GM12878 (cell line): ENCODE data around the gene CCDC18. TPM values are rescaled to one million over a fixed set of nuclear protein-coding genes. Genes with fewer than 3 reads are reported as not detected.

Source experiments
- CHD1 ChIP-seq: IDR thresholded peaks from 2 replicates; pipeline ENCODE4 v1.6.1; 2012; ENCODE audit warnings: low read depth, low read length, improper control_type of control experiment
- CHD2 ChIP-seq: IDR thresholded peaks from 2 replicates; pipeline ENCODE4 v1.6.1; 2011; ENCODE audit warnings: low read depth, low read length, improper control_type of control experiment, borderline replicate concordance
- DPF2 ChIP-seq: fragments of 450-650 bp; IDR thresholded peaks from 2 replicates; pipeline ENCODE4 v1.6.1; 2017; ENCODE audit warnings: mild to moderate bottlenecking
- ETV6 ChIP-seq, 2 experiments: fragments of 450-650 bp in 1 of 2; IDR thresholded peaks in 1 of 2; conservative IDR thresholded peaks in 1 of 2; 2 replicates each; pipeline ENCODE4 v1.6.1; 2014; ENCODE audit warnings: antibody characterized with exemption in 1 of 2, borderline replicate concordance in 1 of 2, low read depth in 1 of 2, mild to moderate bottlenecking in 1 of 2, moderate library complexity in 1 of 2
- GABPA ChIP-seq: IDR thresholded peaks from 2 replicates; pipeline ENCODE4 v1.6.1; 2014; ENCODE audit warnings: antibody characterized with exemption, low read depth, mild to moderate bottlenecking, inconsistent platforms
- IKZF1 ChIP-seq: fragments of 450-650 bp; conservative IDR thresholded peaks from 2 replicates; pipeline ENCODE4 v1.6.1; 2017; ENCODE audit warnings: antibody characterized with exemption, mild to moderate bottlenecking
- MAX ChIP-seq: IDR thresholded peaks from 2 replicates; pipeline ENCODE4 v1.6.1; 2012; ENCODE audit warnings: low read depth, low read length, improper control_type of control experiment
- MLLT1 ChIP-seq: fragments of 450-650 bp; IDR thresholded peaks from 2 replicates; pipeline ENCODE4 v1.6.1; 2016; ENCODE audit warnings: mild to moderate bottlenecking
- MTA2 ChIP-seq: fragments of 450-650 bp; IDR thresholded peaks from 2 replicates; pipeline ENCODE4 v1.6.1; 2016; ENCODE audit warnings: low read depth, mild to moderate bottlenecking, moderate library complexity
- NRF1 ChIP-seq: conservative IDR thresholded peaks from 2 replicates; pipeline ENCODE4 v1.6.1; 2011; ENCODE audit warnings: mild to moderate bottlenecking, low read depth, low read length, improper control_type of control experiment
- PKNOX1 ChIP-seq: fragments of 450-650 bp; IDR thresholded peaks from 2 replicates; pipeline ENCODE4 v1.6.1; 2016; ENCODE audit warnings: mild to moderate bottlenecking
- POLR2AphosphoS5 ChIP-seq: IDR thresholded peaks from 2 replicates; pipeline ENCODE4 v1.6.1; 2011; ENCODE audit warnings: mild to moderate bottlenecking, low read length, inconsistent platforms
- RB1 ChIP-seq: fragments of 450-650 bp; formaldehyde crosslinking; IDR thresholded peaks from 2 replicates; pipeline ENCODE4 v1.6.1; 2017; ENCODE audit warnings: mild to moderate bottlenecking, borderline replicate concordance
- RCOR1 ChIP-seq: conservative IDR thresholded peaks from 2 replicates; pipeline ENCODE4 v1.6.1; 2012; ENCODE audit warnings: low read depth, low read length, improper control_type of control experiment
- RUNX3 ChIP-seq: IDR thresholded peaks from 2 replicates; pipeline ENCODE4 v1.6.1; 2012; ENCODE audit warnings: low read length, inconsistent platforms
- SPI1 ChIP-seq: IDR thresholded peaks from 2 replicates; pipeline ENCODE4 v1.6.1; 2011; ENCODE audit warnings: low read depth, mild to moderate bottlenecking, low read length, moderate library complexity, borderline replicate concordance; ENCODE audit not compliant: insufficient read depth
- STAT1 ChIP-seq: fragments of 450-650 bp; conservative IDR thresholded peaks from 2 replicates; pipeline ENCODE4 v1.6.1; 2014; ENCODE audit warnings: antibody characterized with exemption, mild to moderate bottlenecking
- STAT3 ChIP-seq: IDR thresholded peaks from 2 replicates; pipeline ENCODE4 v1.6.1; 2011; ENCODE audit warnings: low read depth, low read length, improper control_type of control experiment
- TCF3 ChIP-seq: IDR thresholded peaks from 2 replicates; pipeline ENCODE4 v1.6.1; 2012; ENCODE audit warnings: low read depth, mild to moderate bottlenecking, low read length, borderline replicate concordance; ENCODE audit not compliant: insufficient read depth
- YY1 ChIP-seq: IDR thresholded peaks from 2 replicates; pipeline ENCODE4 v1.6.1; 2011; ENCODE audit warnings: low read depth, mild to moderate bottlenecking, low read length
- ZBTB40 ChIP-seq: fragments of 450-650 bp; IDR thresholded peaks from 2 replicates; pipeline ENCODE4 v1.6.1; 2016; ENCODE audit warnings: mild to moderate bottlenecking, moderate library complexity, borderline replicate concordance
- ZNF274 ChIP-seq: IDR thresholded peaks from one replicate; pipeline ENCODE4 v1.8.0; 2011; ENCODE audit not compliant: insufficient read length, insufficient read depth
- polyA plus RNA-seq, 11 experiments: library from polyadenylated mRNA; depleted of rRNA in 4 of 11; unstranded in 6 of 11; stranded (reverse) in 5 of 11; fragments of >200 nt; fragmentation: Nextera tagmentation in 4 of 11; fragmentation: Illumina TruSeq in 1 of 11; extraction: Ambion mirVana in 4 of 11; extraction: Trizol in 1 of 11; gene quantifications; 1 replicate in 1 of 11; 2 replicates in 10 of 11; pipeline versions ENCODE4 v1.2.1 to v1.2.3, GENCODE V29; 2011 to 2016; ENCODE audit warnings: inconsistent platforms in 2 of 11, missing spikeins in 2 of 11, low read depth in 1 of 11
- total RNA-seq, 4 experiments: library from RNA; depleted of rRNA in 3 of 4; stranded (reverse); fragments of >200 nt in 3 of 4; fragmentation: Illumina TruSeq in 1 of 4; extraction: Trizol in 1 of 4; gene quantifications; 2 replicates each; pipeline versions ENCODE4 v1.2.1 to v1.2.3, GENCODE V29; 2013 to 2021

CCDC18 gene
- total and polyA plus RNA-seq, 10 of the 15 experiments (the other 5 are each of a cell fraction or from before 2014, with no cell fraction given), result 15.6 to 34.9 (median 19.5) TPM

GRCh38 chr1:93179886-93180722 lies 420 bp upstream of the CCDC18 start, which contains the start of gene TMED5 (continued):
- TF ChIP-seq ZBTB40 (0 out of 2 replicates have a peak, but pooled peaks have one; percentile 10), DPF2 (peak; percentile 66), GABPA (peak; percentile 34; the same call in 1 of the 2 replicates), STAT1 (no peak), IKZF1 (peak; percentile 92), CHD1 (peak; percentile 74; the same call in 1 of the 2 replicates), MLLT1 (peak; percentile 89), RUNX3 (peak; percentile 58), PKNOX1 (no peak; the same call in 1 of the 2 replicates), NRF1 (peak; percentile 65), YY1 (peak; percentile 89), RCOR1 (0 out of 2 replicates have a peak, but pooled peaks have one; percentile 13), MTA2 (0 out of 2 replicates have a peak, but pooled peaks have one; percentile 36), ZNF274 (no peak), CHD2 (peak; percentile 72), RB1 (0 out of 2 replicates have a peak, but pooled peaks have one; percentile 17), SPI1 (peak; percentile 8; the same call in 1 of the 2 replicates), ETV6 (conservative IDR thresholded peaks at IDR 0.05 in 1 of 2, IDR thresholded peaks at IDR 0.05 in 1 of 2; ENCODE audit: borderline replicate concordance in 1 of 2, low read depth in 1 of 2) (no peak), POLR2AphosphoS5 (peak; percentile 89), MAX (peak; percentile 61), TCF3 (no peak), STAT3 (no peak)
